Esophagus muscularis mucosa (tissue), 4 donors: ENCODE results near the gene AHRR.

Experiments
- EP300 ChIP-seq: sonication (generic); formaldehyde crosslinking; IDR thresholded peaks from one replicate; pipeline ENCODE4 v1.6.1; 2017; ENCODE audit warnings: antibody characterized with exemption
- POLR2A ChIP-seq: fragments of 450-650 bp; IDR thresholded peaks from one replicate; pipeline ENCODE4 v1.6.1; 2017; ENCODE audit warnings: antibody characterized with exemption, moderate library complexity, mild to moderate bottlenecking, low read depth
- TF ChIP-seq, protein P1 (sequence below), 3 experiments: fragments of 200-600 bp in 2 of 3; fragments of 450-650 bp in 1 of 3; sonication (generic) in 2 of 3; IDR thresholded peaks; one replicate each; pipeline ENCODE4 v1.5.1; 2017 to 2019; ENCODE audit warnings: antibody characterized with exemption in 3 of 3, mild to moderate bottlenecking in 2 of 3, moderate library complexity in 1 of 3

DNA sequence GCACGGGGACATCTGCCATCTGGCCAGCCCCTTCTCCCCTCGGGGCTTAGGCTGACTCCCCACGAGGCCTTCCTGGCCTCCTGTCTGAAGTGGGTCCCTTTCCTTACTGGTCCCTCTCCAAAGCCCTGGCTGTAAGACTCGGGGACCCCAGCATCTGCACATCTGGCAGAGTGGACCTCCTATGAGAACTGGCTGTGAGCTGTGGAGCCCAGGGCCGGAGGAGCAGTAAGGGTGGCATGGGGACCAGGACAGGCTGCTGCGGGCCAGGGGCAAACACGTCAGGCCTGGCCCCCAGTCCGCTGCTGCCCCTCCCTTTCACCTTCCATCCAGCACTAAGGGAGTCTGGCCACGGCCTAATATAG lies 155.3 kb downstream of the AHRR start:
- TF ChIP-seq, protein P1, sequence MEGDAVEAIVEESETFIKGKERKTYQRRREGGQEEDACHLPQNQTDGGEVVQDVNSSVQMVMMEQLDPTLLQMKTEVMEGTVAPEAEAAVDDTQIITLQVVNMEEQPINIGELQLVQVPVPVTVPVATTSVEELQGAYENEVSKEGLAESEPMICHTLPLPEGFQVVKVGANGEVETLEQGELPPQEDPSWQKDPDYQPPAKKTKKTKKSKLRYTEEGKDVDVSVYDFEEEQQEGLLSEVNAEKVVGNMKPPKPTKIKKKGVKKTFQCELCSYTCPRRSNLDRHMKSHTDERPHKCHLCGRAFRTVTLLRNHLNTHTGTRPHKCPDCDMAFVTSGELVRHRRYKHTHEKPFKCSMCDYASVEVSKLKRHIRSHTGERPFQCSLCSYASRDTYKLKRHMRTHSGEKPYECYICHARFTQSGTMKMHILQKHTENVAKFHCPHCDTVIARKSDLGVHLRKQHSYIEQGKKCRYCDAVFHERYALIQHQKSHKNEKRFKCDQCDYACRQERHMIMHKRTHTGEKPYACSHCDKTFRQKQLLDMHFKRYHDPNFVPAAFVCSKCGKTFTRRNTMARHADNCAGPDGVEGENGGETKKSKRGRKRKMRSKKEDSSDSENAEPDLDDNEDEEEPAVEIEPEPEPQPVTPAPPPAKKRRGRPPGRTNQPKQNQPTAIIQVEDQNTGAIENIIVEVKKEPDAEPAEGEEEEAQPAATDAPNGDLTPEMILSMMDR (IDR thresholded peaks at IDR 0.05) = no peak
- TF ChIP-seq POLR2A (no peak), EP300 (no peak)
